CD4-positive, alpha-beta memory T cell (primary cell): ENCODE data around the gene WFS1. TPM values are rescaled to one million over a fixed set of nuclear protein-coding genes. Genes with fewer than 3 reads are reported as not detected.

Experiments
- CTCF ChIA-PET: fragments of 350-600 bp; sonication (Branson Sonifier 250); formaldehyde crosslinking; loops from one replicate; lab custom pipeline; 2021; ENCODE audit warnings: inconsistent platforms; ENCODE audit not compliant: partially characterized antibody; lab: Charles Lee
- POLR2A ChIA-PET: fragments of 350-600 bp; sonication (Branson Sonifier 250); formaldehyde crosslinking; loops from one replicate; lab custom pipeline; 2021; ENCODE audit not compliant: partially characterized antibody; lab: Charles Lee
- DNase-seq, 5 donors: peaks; one replicate each; pipeline versions ENCODE4 v3.0.0 to v3.0.0-alpha.2; 2020 to 2022; ENCODE audit warnings: mixed read lengths in 1 of 5
- H3K27ac ChIP-seq: one replicate; pipeline ENCODE4 v1.7.0; 2013; ENCODE audit warnings: low read depth, low read length
- H3K27me3 ChIP-seq: 2 replicates; pipeline ENCODE4 v1.7.0; 2013; ENCODE audit warnings: mild to moderate bottlenecking, low read length, moderate library complexity; ENCODE audit not compliant: insufficient read depth
- H3K36me3 ChIP-seq: 2 replicates; pipeline ENCODE4 v1.7.0; 2013; ENCODE audit warnings: mild to moderate bottlenecking, low read length, moderate library complexity; ENCODE audit not compliant: insufficient read depth
- H3K4me1 ChIP-seq: 2 replicates; pipeline ENCODE4 v1.7.0; 2013; ENCODE audit warnings: mild to moderate bottlenecking, low read length, moderate library complexity; ENCODE audit not compliant: insufficient read depth
- H3K4me3 ChIP-seq, 2 donors: one replicate each; pipeline ENCODE4 v1.7.0; 2013; ENCODE audit warnings: low read length in 2 of 2, mild to moderate bottlenecking in 1 of 2
- H3K9me3 ChIP-seq, 2 donors: one replicate each; pipeline ENCODE4 v1.7.0; 2013; ENCODE audit warnings: low read length in 2 of 2, control low read depth in 1 of 2; ENCODE audit not compliant: control insufficient read depth in 1 of 2
- H3K27ac Mint-ChIP-seq, 7 donors: one replicate each; pipeline ENCODE4 v1.8.0; 2020 to 2021; ENCODE audit warnings: mixed read lengths in 7 of 7, mild to moderate bottlenecking in 6 of 7, inconsistent platforms in 3 of 7, moderate library complexity in 3 of 7
- H3K27me3 Mint-ChIP-seq, 2 donors: one replicate each; pipeline ENCODE4 v1.8.0; 2020 to 2021; ENCODE audit warnings: mixed read lengths in 2 of 2
- H3K36me3 Mint-ChIP-seq, 2 donors: one replicate each; pipeline ENCODE4 v1.8.0; 2020 to 2021; ENCODE audit warnings: mixed read lengths in 2 of 2, inconsistent platforms in 1 of 2, mild to moderate bottlenecking in 1 of 2
- H3K4me1 Mint-ChIP-seq, 4 donors: one replicate each; pipeline ENCODE4 v1.8.0; 2020 to 2021; ENCODE audit warnings: mixed read lengths in 4 of 4, mild to moderate bottlenecking in 1 of 4
- H3K4me3 Mint-ChIP-seq, 8 donors: one replicate each; pipeline ENCODE4 v1.8.0; 2020 to 2021; ENCODE audit warnings: mixed read lengths in 8 of 8, mild to moderate bottlenecking in 7 of 8, moderate library complexity in 6 of 8, inconsistent platforms in 3 of 8
- H3K9me3 Mint-ChIP-seq, 8 donors: one replicate each; pipeline ENCODE4 v1.8.0; 2020 to 2021; ENCODE audit warnings: mixed read lengths in 8 of 8, mild to moderate bottlenecking in 5 of 8, inconsistent platforms in 3 of 8, moderate library complexity in 1 of 8
- intact Hi-C: fragments of 100-400 bp; cut with micrococcal nuclease; formaldehyde crosslinking; loops from one replicate; pipeline ENCODE4 v1.15.1; 2023
- polyA plus RNA-seq, 2 donors: library from polyadenylated mRNA; unstranded; fragments of 300-500 nt; fragmentation: Illumina TruSeq; gene quantifications; one replicate each; pipeline ENCODE4 v1.2.3, GENCODE V29; 2021
- total RNA-seq, 2 experiments: library from RNA; stranded (reverse); gene quantifications; one replicate each; pipeline ENCODE4 v1.2.3, GENCODE V29; 2021

Gene WFS1
- total and polyA plus RNA-seq, 4 experiments from 2014 or later: 2.6 to 5.5 (median 4.3) TPM

GRCh38 chr4:6338951-6339817 lies 69.5 kb downstream of the WFS1 start:
- Mint-ChIP-seq H3K36me3 (no peaks in the 10 kb centered on the region), H3K4me3 (peak overlapping the region in 2 of 8 donors; percentile 42 to 87), H3K27me3 (peaks cover 5 to 8% of the 10 kb centered on the region in 2 donors), H3K27ac (no peak overlapping the region), H3K9me3 (peaks cover 0 to 2% (median 0%) of the 10 kb centered on the region in 8 donors), H3K4me1 (peaks cover 18 to 38% (median 23%) of the 10 kb centered on the region in 4 donors)
- ChIA-PET CTCF (interaction anchor here (0.6 to 1.6 kb wide), 4 partner anchors 8 to 157 kb away, joined by 3 to 7 read pairs (median 6); no protein-coding TSS in a partner anchor), POLR2A (interaction anchor here (0.7 kb wide), 1 partner anchor 15 kb away, joined by 3 read pairs; no protein-coding TSS in a partner anchor)
- Histone ChIP-seq H3K27ac (no peak overlapping the region), H3K27me3 (no peaks in the 10 kb centered on the region), H3K4me1 (peaks cover 22% of the 10 kb centered on the region), H3K36me3 (no peaks in the 10 kb centered on the region), H3K4me3 (no peak overlapping the region), H3K9me3 (no peaks in the 10 kb centered on the region)
- no peak for DNase-seq
- intact Hi-C loops: no loop called here

- Mint-ChIP-seq H3K9me3 (peaks cover 0 to under 1% (median 0%) of the 10 kb centered on the region in 8 donors), H3K4me1 (peaks cover 18 to 38% (median 23%) of the 10 kb centered on the region in 4 donors), H3K27ac (peak overlapping the region in 3 of 7 donors; percentile 7 to 47 (median 10)), H3K36me3 (no peaks in the 10 kb centered on the region), H3K4me3 (peak overlapping the region in 1 of 8 donors; percentile 29), H3K27me3 (peaks cover 3 to 7% of the 10 kb centered on the region in 2 donors)
- peaks cover 22% of the 10 kb centered on the region for H3K4me1 ChIP-seq
- H3K27ac ChIP-seq: no peak overlapping the region
- ChIA-PET POLR2A (interaction anchor here (0.7 kb wide), 1 partner anchor 15 kb away, joined by 3 read pairs; no protein-coding TSS in a partner anchor), CTCF (interaction anchor here (1.1 to 3.2 kb wide), 3 partner anchors 9 to 89 kb away, joined by 3 to 24 read pairs (median 4); no protein-coding TSS in a partner anchor)
- intact Hi-C loops: no loop called here
- no peak overlapping the region for H3K4me3 ChIP-seq
- H3K36me3 ChIP-seq: no peaks in the 10 kb centered on the region
- no peaks in the 10 kb centered on the region for H3K9me3 ChIP-seq
- no peaks in the 10 kb centered on the region for H3K27me3 ChIP-seq
- no peak for DNase-seq
These were observed 70.3 kb downstream of the WFS1 start for GRCh38 chr4:6339818-6340445.

GRCh38 chr4:6340446-6341015 lies 70.9 kb downstream of the WFS1 start:
- Histone ChIP-seq H3K9me3 (no peaks in the 10 kb centered on the region), H3K4me3 (no peak overlapping the region), H3K27ac (no peak overlapping the region), H3K36me3 (no peaks in the 10 kb centered on the region), H3K4me1 (peaks cover 22% of the 10 kb centered on the region), H3K27me3 (no peaks in the 10 kb centered on the region)
- Mint-ChIP-seq H3K4me1 (peaks cover 18 to 38% (median 23%) of the 10 kb centered on the region in 4 donors), H3K36me3 (no peaks in the 10 kb centered on the region), H3K27ac (peak overlapping the region in 2 of 7 donors; percentile 7 to 47), H3K4me3 (no peak overlapping the region), H3K9me3 (no peaks in the 10 kb centered on the region), H3K27me3 (peaks cover 3 to 7% of the 10 kb centered on the region in 2 donors)
- intact Hi-C loops: no loop called here
- ChIA-PET POLR2A (no interaction called here), CTCF (interaction anchor here (1.1 to 3.2 kb wide), 2 partner anchors 9 to 20 kb away, joined by 3 to 24 read pairs; no protein-coding TSS in a partner anchor)
- no peak for DNase-seq

- DNase-seq: no peak
- Mint-ChIP-seq H3K4me3 (no peak overlapping the region), H3K4me1 (peaks cover 18 to 38% (median 23%) of the 10 kb centered on the region in 4 donors), H3K9me3 (no peaks in the 10 kb centered on the region), H3K27ac (no peak overlapping the region), H3K36me3 (no peaks in the 10 kb centered on the region), H3K27me3 (peaks cover 5 to 7% of the 10 kb centered on the region in 2 donors)
- H3K9me3 ChIP-seq: no peaks in the 10 kb centered on the region
- ChIA-PET POLR2A (no interaction called here), CTCF (interaction anchor here (1.0 to 3.2 kb wide), 2 partner anchors 10 to 16 kb away, joined by 3 to 24 read pairs; no protein-coding TSS in a partner anchor)
- H3K36me3 ChIP-seq: no peaks in the 10 kb centered on the region
- H3K27me3 ChIP-seq: no peaks in the 10 kb centered on the region
- intact Hi-C loops: no loop called here
- H3K4me1 ChIP-seq: peaks cover 22% of the 10 kb centered on the region
- H3K4me3 ChIP-seq: no peak overlapping the region
- H3K27ac ChIP-seq: no peak overlapping the region
These were observed 72.0 kb downstream of the WFS1 start for GRCh38 chr4:6341696-6342095.

GRCh38 chr4:6342530-6343293 lies 73.1 kb downstream of the WFS1 start:
- H3K36me3 ChIP-seq: no peaks in the 10 kb centered on the region
- Mint-ChIP-seq H3K27me3 (peaks cover 3 to 7% of the 10 kb centered on the region in 2 donors), H3K4me1 (peaks cover 13 to 29% (median 16%) of the 10 kb centered on the region in 4 donors), H3K36me3 (no peaks in the 10 kb centered on the region), H3K27ac (no peak overlapping the region), H3K4me3 (no peak overlapping the region), H3K9me3 (peaks cover 0 to 1% (median 0%) of the 10 kb centered on the region in 8 donors)
- DNase-seq: no peak
- POLR2A ChIA-PET: no interaction called here
- no peak overlapping the region for H3K4me3 ChIP-seq
- CTCF ChIA-PET: interaction anchor here (1.2 to 3.2 kb wide), 2 partner anchors 11 to 92 kb away, joined by 4 to 24 read pairs; no protein-coding TSS in a partner anchor
- no peaks in the 10 kb centered on the region for H3K9me3 ChIP-seq
- peaks cover 16% of the 10 kb centered on the region for H3K4me1 ChIP-seq
- H3K27ac ChIP-seq: no peak overlapping the region
- H3K27me3 ChIP-seq: no peaks in the 10 kb centered on the region
- intact Hi-C loops: no loop called here

- H3K9me3 Mint-ChIP-seq: peaks cover 0 to 3% (median 0%) of the 10 kb centered on the region in 8 donors
- Histone ChIP-seq H3K4me3 (no peak overlapping the region), H3K4me1 (peaks cover 3% of the 10 kb centered on the region), H3K27ac (no peak overlapping the region), H3K27me3 (no peaks in the 10 kb centered on the region), H3K9me3 (no peaks in the 10 kb centered on the region), H3K36me3 (no peaks in the 10 kb centered on the region)
- POLR2A ChIA-PET: no interaction called here
- no peak overlapping the region for H3K27ac Mint-ChIP-seq
- no peak for DNase-seq
- H3K4me3 Mint-ChIP-seq: no peak overlapping the region
- H3K36me3 Mint-ChIP-seq: no peaks in the 10 kb centered on the region
- intact Hi-C loops: no loop called here
- CTCF ChIA-PET: no interaction called here
- peaks cover 6 to 10% of the 10 kb centered on the region in 2 donors for H3K27me3 Mint-ChIP-seq
- peaks cover 3 to 17% (median 4%) of the 10 kb centered on the region in 4 donors for H3K4me1 Mint-ChIP-seq
These were observed 74.3 kb downstream of the WFS1 start for GRCh38 chr4:6343939-6344408.
